ENCODE measurements around the gene TCF19.

TCF19 gene

GRCh38 chr6:31121131-31121790, 37.1 kb upstream of the TCF19 start:
- H3K4me3 ChIP-seq (ENCODE audit: low read length) = no peak overlapping the region
- H3K9me3 ChIP-seq (ENCODE audit: low read length) = no peaks in the 10 kb centered on the region
- no peak overlapping the region for H2AFZ ChIP-seq (ENCODE audit: low read depth, low read length)
- H3K4me1 ChIP-seq (ENCODE audit: insufficient read depth, low read length) = no peaks in the 10 kb centered on the region
- H3K36me3 ChIP-seq (ENCODE audit: insufficient read depth, low read length) = no peaks in the 10 kb centered on the region
- H3K27me3 ChIP-seq (ENCODE audit: insufficient read depth, low read length) = peaks cover 19% of the 10 kb centered on the region

GRCh38 chr6:31122791-31123706, 35.3 kb upstream of the TCF19 start:
- no peak overlapping the region for H2AFZ ChIP-seq (ENCODE audit: low read depth, low read length)
- H3K27me3 ChIP-seq (ENCODE audit: insufficient read depth, low read length) = peaks cover 18% of the 10 kb centered on the region
- H3K4me1 ChIP-seq (ENCODE audit: insufficient read depth, low read length) = no peaks in the 10 kb centered on the region
- H3K4me3 ChIP-seq (ENCODE audit: low read length) = no peak overlapping the region
- H3K9me3 ChIP-seq (ENCODE audit: low read length) = no peaks in the 10 kb centered on the region
- H3K36me3 ChIP-seq (ENCODE audit: insufficient read depth, low read length) = no peaks in the 10 kb centered on the region

GRCh38 chr6:31125162-31125561, 33.2 kb upstream of the TCF19 start:
- no peak overlapping the region for H3K4me3 ChIP-seq (ENCODE audit: low read length)
- no peaks in the 10 kb centered on the region for H3K4me1 ChIP-seq (ENCODE audit: insufficient read depth, low read length)
- H3K36me3 ChIP-seq (ENCODE audit: insufficient read depth, low read length) = no peaks in the 10 kb centered on the region
- no peak overlapping the region for H2AFZ ChIP-seq (ENCODE audit: low read depth, low read length)
- no peaks in the 10 kb centered on the region for H3K9me3 ChIP-seq (ENCODE audit: low read length)
- peaks cover 17% of the 10 kb centered on the region for H3K27me3 ChIP-seq (ENCODE audit: insufficient read depth, low read length)

GRCh38 chr6:31125586-31126363, 32.6 kb upstream of the TCF19 start:
- no peak overlapping the region for H2AFZ ChIP-seq (ENCODE audit: low read depth, low read length)
- no peaks in the 10 kb centered on the region for H3K36me3 ChIP-seq (ENCODE audit: insufficient read depth, low read length)
- H3K9me3 ChIP-seq (ENCODE audit: low read length) = no peaks in the 10 kb centered on the region
- no peak overlapping the region for H3K4me3 ChIP-seq (ENCODE audit: low read length)
- H3K27me3 ChIP-seq (ENCODE audit: insufficient read depth, low read length) = peaks cover 17% of the 10 kb centered on the region
- no peaks in the 10 kb centered on the region for H3K4me1 ChIP-seq (ENCODE audit: insufficient read depth, low read length)

- Histone ChIP-seq H3K4me3 (ENCODE audit: low read length) (no peak overlapping the region), H3K9me3 (ENCODE audit: low read length) (no peaks in the 10 kb centered on the region), H3K27me3 (ENCODE audit: insufficient read depth, low read length) (peaks cover 17% of the 10 kb centered on the region), H3K36me3 (ENCODE audit: insufficient read depth, low read length) (no peaks in the 10 kb centered on the region), H3K4me1 (ENCODE audit: insufficient read depth, low read length) (no peaks in the 10 kb centered on the region), H2AFZ (ENCODE audit: low read depth, low read length) (no peak overlapping the region)
Observed at GRCh38 chr6:31126396-31127175, 31.8 kb upstream of the TCF19 start.

- Histone ChIP-seq H2AFZ (ENCODE audit: low read depth, low read length) (no peak overlapping the region), H3K36me3 (ENCODE audit: insufficient read depth, low read length) (no peaks in the 10 kb centered on the region), H3K27me3 (ENCODE audit: insufficient read depth, low read length) (peaks cover 13% of the 10 kb centered on the region), H3K9me3 (ENCODE audit: low read length) (no peaks in the 10 kb centered on the region), H3K4me3 (ENCODE audit: low read length) (no peak overlapping the region), H3K4me1 (ENCODE audit: insufficient read depth, low read length) (no peaks in the 10 kb centered on the region)
Observed at GRCh38 chr6:31128093-31128676, 30.2 kb upstream of the TCF19 start.

GRCh38 chr6:31129130-31129529, 29.3 kb upstream of the TCF19 start:
- H3K36me3 ChIP-seq (ENCODE audit: insufficient read depth, low read length) = no peaks in the 10 kb centered on the region
- no peak overlapping the region for H3K4me3 ChIP-seq (ENCODE audit: low read length)
- H3K27me3 ChIP-seq (ENCODE audit: insufficient read depth, low read length) = peaks cover 13% of the 10 kb centered on the region
- no peaks in the 10 kb centered on the region for H3K9me3 ChIP-seq (ENCODE audit: low read length)
- H3K4me1 ChIP-seq (ENCODE audit: insufficient read depth, low read length) = no peaks in the 10 kb centered on the region
- H2AFZ ChIP-seq (ENCODE audit: low read depth, low read length) = no peak overlapping the region

GRCh38 chr6:31130751-31131150, 27.6 kb upstream of the TCF19 start:
- H2AFZ ChIP-seq (ENCODE audit: low read depth, low read length) = no peak overlapping the region
- no peaks in the 10 kb centered on the region for H3K36me3 ChIP-seq (ENCODE audit: insufficient read depth, low read length)
- peaks cover 10% of the 10 kb centered on the region for H3K27me3 ChIP-seq (ENCODE audit: insufficient read depth, low read length)
- H3K9me3 ChIP-seq (ENCODE audit: low read length) = no peaks in the 10 kb centered on the region
- no peak overlapping the region for H3K4me3 ChIP-seq (ENCODE audit: low read length)
- no peaks in the 10 kb centered on the region for H3K4me1 ChIP-seq (ENCODE audit: insufficient read depth, low read length)

- Histone ChIP-seq H2AFZ (ENCODE audit: low read depth, low read length) (no peak overlapping the region), H3K4me1 (ENCODE audit: insufficient read depth, low read length) (no peaks in the 10 kb centered on the region), H3K4me3 (ENCODE audit: low read length) (no peak overlapping the region), H3K9me3 (ENCODE audit: low read length) (no peaks in the 10 kb centered on the region), H3K27me3 (ENCODE audit: insufficient read depth, low read length) (peaks cover 6% of the 10 kb centered on the region), H3K36me3 (ENCODE audit: insufficient read depth, low read length) (no peaks in the 10 kb centered on the region)
Observed at GRCh38 chr6:31131595-31131994, 26.8 kb upstream of the TCF19 start.

- Histone ChIP-seq H3K4me3 (ENCODE audit: low read length) (no peak overlapping the region), H3K27me3 (ENCODE audit: insufficient read depth, low read length) (peaks cover 3% of the 10 kb centered on the region)
Observed at GRCh38 chr6:31132806-31133205, 25.6 kb upstream of the TCF19 start.

GRCh38 chr6:31135710-31136109, 22.7 kb upstream of the TCF19 start:
- Histone ChIP-seq H3K4me1 (ENCODE audit: insufficient read depth, low read length) (no peaks in the 10 kb centered on the region), H3K27me3 (ENCODE audit: insufficient read depth, low read length) (no peaks in the 10 kb centered on the region), H3K36me3 (ENCODE audit: insufficient read depth, low read length) (no peaks in the 10 kb centered on the region), H3K9me3 (ENCODE audit: low read length) (no peaks in the 10 kb centered on the region), H2AFZ (ENCODE audit: low read depth, low read length) (no peak overlapping the region), H3K4me3 (ENCODE audit: low read length) (no peak overlapping the region)

More at GRCh38 chr6:31132806-31133205, 25.6 kb upstream of the TCF19 start:
- no peak overlapping the region for H2AFZ ChIP-seq (ENCODE audit: low read depth, low read length)
- no peaks in the 10 kb centered on the region for H3K4me1 ChIP-seq (ENCODE audit: insufficient read depth, low read length)
- no peaks in the 10 kb centered on the region for H3K9me3 ChIP-seq (ENCODE audit: low read length)
- H3K36me3 ChIP-seq (ENCODE audit: insufficient read depth, low read length) = no peaks in the 10 kb centered on the region

GRCh38 chr6:31138982-31139381, 19.4 kb upstream of the TCF19 start, which contains the start of gene PSORS1C2:
PSORS1C2 (minus strand) TSS chr6:31139066; CDS start chr6:31139026, 40 bp downstream.
- no peak within 1 kb of the TSS for H3K4me3 ChIP-seq (ENCODE audit: low read length)
- H3K9me3 ChIP-seq (ENCODE audit: low read length) = no peaks in the 10 kb centered on the region
- no peaks in the 10 kb centered on the region for H3K27me3 ChIP-seq (ENCODE audit: insufficient read depth, low read length)
- H2AFZ ChIP-seq (ENCODE audit: low read depth, low read length) = no peak within 1 kb of the TSS
- peaks cover 11% of the 10 kb centered on the region for H3K36me3 ChIP-seq (ENCODE audit: insufficient read depth, low read length)
- H3K4me1 ChIP-seq (ENCODE audit: insufficient read depth, low read length) = no peaks in the 10 kb centered on the region
